Activated CD4-positive, alpha-beta T cell treated with anti-CD3 and anti-CD28 coated beads, Interleukin-2, amount 10 ng/mL, durations not matched to agents 24 days and 14 days (primary cell): ENCODE measurements around the gene SLC39A11. TPM values are rescaled to one million over a fixed set of nuclear protein-coding genes. Genes with fewer than 3 reads are reported as not detected.
"Not testable (repeated sequence)": the region's sequence is repeated elsewhere in the genome, so short reads cannot be mapped to it uniquely, and the experiment has no call there.

ENCODE experiments used
- DNase-seq: peaks from one replicate; pipeline ENCODE4 v3.0.0; 2022
- H3K27ac Mint-ChIP-seq: one replicate; pipeline ENCODE4 v1.8.0; 2022; ENCODE audit warnings: mild to moderate bottlenecking, mixed read lengths
- H3K27me3 Mint-ChIP-seq: one replicate; pipeline ENCODE4 v1.8.0; 2022; ENCODE audit warnings: mixed read lengths
- H3K36me3 Mint-ChIP-seq: one replicate; pipeline ENCODE4 v1.8.0; 2022; ENCODE audit warnings: low read depth, mild to moderate bottlenecking, mixed read lengths
- H3K4me1 Mint-ChIP-seq: one replicate; pipeline ENCODE4 v1.8.0; 2021; ENCODE audit warnings: mixed read lengths
- H3K4me3 Mint-ChIP-seq: one replicate; pipeline ENCODE4 v1.8.0; 2022; ENCODE audit warnings: mild to moderate bottlenecking, moderate library complexity, mixed read lengths
- H3K9me3 Mint-ChIP-seq: one replicate; pipeline ENCODE4 v1.8.0; 2021; ENCODE audit warnings: mixed read lengths
- intact Hi-C: fragments of 100-400 bp; cut with micrococcal nuclease; formaldehyde crosslinking; loops from one replicate; pipeline ENCODE4 v1.15.1; 2023
- total RNA-seq: library from RNA; stranded (reverse); gene quantifications from 2 replicates; pipeline ENCODE4 v1.2.3, GENCODE V29; 2022

Gene SLC39A11
- total RNA-seq, 1 donor from 2014 or later, result 24.6 TPM

GRCh38 chr17:72775919-72776318 is 316.6 kb downstream of the SLC39A11 start:
- Mint-ChIP-seq H3K9me3 (no peaks in the 10 kb centered on the region), H3K27me3 (no peaks in the 10 kb centered on the region), H3K4me1 (no peaks in the 10 kb centered on the region), H3K4me3 (no peak overlapping the region), H3K36me3 (no peaks in the 10 kb centered on the region), H3K27ac (no peak overlapping the region)
- no peak for DNase-seq
- intact Hi-C loops, result no loop called here

- intact Hi-C loops, result no loop called here
These were observed 317.3 kb downstream of the SLC39A11 start for GRCh38 chr17:72775237-72775636.

DNA sequence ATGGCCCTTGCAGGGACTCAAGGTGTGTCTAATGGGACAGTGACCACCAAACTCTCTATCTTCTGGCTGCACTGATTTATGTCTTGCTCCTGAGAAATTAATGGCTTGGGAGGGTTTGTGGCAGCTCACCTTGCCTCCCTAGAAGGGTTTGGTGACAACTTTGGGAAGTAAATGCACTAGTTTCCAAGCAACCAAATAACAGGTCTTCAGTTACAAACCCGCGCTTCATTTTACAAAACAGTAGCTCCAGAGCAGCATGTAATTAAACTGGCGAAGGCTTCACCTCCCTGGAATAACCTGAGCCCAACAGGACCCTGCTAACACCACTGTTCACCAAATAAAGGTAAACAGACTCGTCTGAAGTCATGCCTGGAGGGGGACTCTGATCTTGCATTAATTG is 318.3 kb downstream of the SLC39A11 start:
- H3K4me1 Mint-ChIP-seq, result no peaks in the 10 kb centered on the region

More at GRCh38 chr17:72775237-72775636, 317.3 kb downstream of the SLC39A11 start:
- H3K4me3 Mint-ChIP-seq, result no peak overlapping the region
- H3K9me3 Mint-ChIP-seq, result peaks cover 3% of the 10 kb centered on the region
- no peak for DNase-seq
- H3K27ac Mint-ChIP-seq, result no peak overlapping the region
- no peaks in the 10 kb centered on the region for H3K4me1 Mint-ChIP-seq
- no peaks in the 10 kb centered on the region for H3K36me3 Mint-ChIP-seq
- H3K27me3 Mint-ChIP-seq, result no peaks in the 10 kb centered on the region

GRCh38 chr17:72773225-72773624 is 319.3 kb downstream of the SLC39A11 start:
- H3K4me1 Mint-ChIP-seq, intact Hi-C loops, DNase-seq, H3K4me3 Mint-ChIP-seq, H3K9me3 Mint-ChIP-seq, H3K27me3 Mint-ChIP-seq, H3K36me3 Mint-ChIP-seq, H3K27ac Mint-ChIP-seq: not testable (repeated sequence)

More for the DNA sequence above, 318.3 kb downstream of the SLC39A11 start:
- H3K9me3 Mint-ChIP-seq, result peaks cover 3% of the 10 kb centered on the region
- no peak overlapping the region for H3K4me3 Mint-ChIP-seq
- H3K27ac Mint-ChIP-seq, result no peak overlapping the region
- DNase-seq, result no peak
- intact Hi-C loops, result no loop called here
- no peaks in the 10 kb centered on the region for H3K36me3 Mint-ChIP-seq
- no peaks in the 10 kb centered on the region for H3K27me3 Mint-ChIP-seq

GRCh38 chr17:72772331-72772821 is 320.1 kb downstream of the SLC39A11 start:
- no peak for DNase-seq
- intact Hi-C loops, result no loop called here
- no peaks in the 10 kb centered on the region for H3K27me3 Mint-ChIP-seq

GRCh38 chr17:72771734-72772133 is 320.8 kb downstream of the SLC39A11 start:
- intact Hi-C loops, result no loop called here
- Mint-ChIP-seq H3K27ac (no peak overlapping the region), H3K36me3 (no peaks in the 10 kb centered on the region), H3K4me1 (no peaks in the 10 kb centered on the region), H3K9me3 (peaks cover 3% of the 10 kb centered on the region), H3K4me3 (no peak overlapping the region), H3K27me3 (no peaks in the 10 kb centered on the region)
- no peak for DNase-seq

More at GRCh38 chr17:72772331-72772821, 320.1 kb downstream of the SLC39A11 start:
- Mint-ChIP-seq H3K9me3 (peaks cover 3% of the 10 kb centered on the region), H3K36me3 (no peaks in the 10 kb centered on the region), H3K4me1 (no peaks in the 10 kb centered on the region), H3K4me3 (no peak overlapping the region), H3K27ac (no peak overlapping the region)

GRCh38 chr17:72766761-72767356 is 325.6 kb downstream of the SLC39A11 start:
- Mint-ChIP-seq H3K4me3 (no peak overlapping the region), H3K9me3 (peaks cover 3% of the 10 kb centered on the region), H3K36me3 (no peaks in the 10 kb centered on the region), H3K27ac (no peak overlapping the region), H3K4me1 (no peaks in the 10 kb centered on the region), H3K27me3 (no peaks in the 10 kb centered on the region)
- DNase-seq, result no peak
- intact Hi-C loops, result no loop called here

DNA sequence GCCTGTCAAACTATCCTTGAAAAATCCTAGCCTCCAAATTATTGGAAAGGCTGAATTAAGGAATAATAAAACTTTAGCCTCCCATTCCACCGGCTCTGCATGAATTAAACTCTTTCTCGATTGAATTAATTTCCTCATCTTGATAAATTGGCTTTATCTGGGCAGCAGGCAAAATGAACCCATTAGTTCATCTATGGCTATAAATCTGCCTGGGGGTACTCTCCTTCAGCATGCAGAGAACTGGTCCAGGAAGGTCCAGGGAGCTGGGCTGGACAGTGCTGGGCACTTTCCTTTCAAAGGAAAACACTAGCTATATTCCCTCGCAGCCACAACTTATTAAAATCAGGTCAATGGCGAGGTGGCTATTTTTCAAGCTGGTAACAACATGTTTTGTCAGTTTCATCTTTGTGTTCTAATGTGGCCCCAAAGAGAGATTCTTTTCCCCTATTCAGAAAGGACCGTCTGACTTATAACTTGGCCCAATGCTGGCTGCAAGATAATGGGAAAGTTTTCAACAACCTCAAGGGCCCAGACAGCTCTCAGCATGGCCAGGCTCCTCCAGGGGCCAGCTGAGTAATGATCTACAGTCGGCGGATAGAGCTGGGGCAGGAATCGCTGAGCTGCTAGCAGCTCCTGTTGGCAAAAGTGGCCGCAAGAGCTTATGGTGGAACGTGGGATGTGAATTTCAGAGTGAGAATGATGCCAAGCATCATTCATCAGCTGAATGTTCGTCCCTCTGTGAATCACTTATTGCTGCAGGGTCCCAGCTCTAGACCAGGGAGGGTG is 326.9 kb downstream of the SLC39A11 start:
- Mint-ChIP-seq H3K27ac (no peak overlapping the region), H3K27me3 (no peaks in the 10 kb centered on the region), H3K36me3 (no peaks in the 10 kb centered on the region), H3K9me3 (peaks cover 2% of the 10 kb centered on the region), H3K4me1 (no peaks in the 10 kb centered on the region), H3K4me3 (no peak overlapping the region)
- intact Hi-C loops, result no loop called here
- DNase-seq, result no peak

GRCh38 chr17:72764632-72765041 is 327.9 kb downstream of the SLC39A11 start:
- Mint-ChIP-seq H3K27me3 (no peaks in the 10 kb centered on the region), H3K9me3 (no peaks in the 10 kb centered on the region), H3K27ac (no peak overlapping the region), H3K4me3 (no peak overlapping the region), H3K4me1 (no peaks in the 10 kb centered on the region), H3K36me3 (no peaks in the 10 kb centered on the region)
- intact Hi-C loops, result no loop called here
- DNase-seq, result no peak

DNA sequence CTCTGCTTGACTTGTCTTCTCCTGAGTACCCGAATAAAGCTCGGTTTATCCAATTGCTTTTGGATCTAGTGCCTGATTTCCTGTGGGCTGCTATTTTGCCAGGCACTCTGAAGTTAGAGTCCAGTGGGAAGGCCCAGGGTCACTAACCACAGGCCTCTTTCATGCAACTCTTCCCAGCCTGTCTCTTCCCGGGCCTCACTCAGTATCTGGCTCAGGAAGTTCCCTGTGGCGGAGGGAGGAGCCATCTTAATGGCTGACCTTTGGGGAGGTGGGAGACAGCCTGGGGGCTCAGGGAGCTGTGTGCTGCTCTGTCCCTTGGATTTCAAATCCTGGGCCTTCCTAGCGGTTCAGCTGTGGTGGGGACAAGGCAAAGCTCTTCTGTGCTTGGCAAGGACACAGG is 328.5 kb downstream of the SLC39A11 start:
- no peaks in the 10 kb centered on the region for H3K36me3 Mint-ChIP-seq
- H3K4me1 Mint-ChIP-seq, result no peaks in the 10 kb centered on the region
- intact Hi-C loops, result no loop called here
- H3K4me3 Mint-ChIP-seq, result no peak overlapping the region
- no peaks in the 10 kb centered on the region for H3K9me3 Mint-ChIP-seq
- H3K27ac Mint-ChIP-seq, result no peak overlapping the region
- H3K27me3 Mint-ChIP-seq, result no peaks in the 10 kb centered on the region
- DNase-seq, result no peak

DNA sequence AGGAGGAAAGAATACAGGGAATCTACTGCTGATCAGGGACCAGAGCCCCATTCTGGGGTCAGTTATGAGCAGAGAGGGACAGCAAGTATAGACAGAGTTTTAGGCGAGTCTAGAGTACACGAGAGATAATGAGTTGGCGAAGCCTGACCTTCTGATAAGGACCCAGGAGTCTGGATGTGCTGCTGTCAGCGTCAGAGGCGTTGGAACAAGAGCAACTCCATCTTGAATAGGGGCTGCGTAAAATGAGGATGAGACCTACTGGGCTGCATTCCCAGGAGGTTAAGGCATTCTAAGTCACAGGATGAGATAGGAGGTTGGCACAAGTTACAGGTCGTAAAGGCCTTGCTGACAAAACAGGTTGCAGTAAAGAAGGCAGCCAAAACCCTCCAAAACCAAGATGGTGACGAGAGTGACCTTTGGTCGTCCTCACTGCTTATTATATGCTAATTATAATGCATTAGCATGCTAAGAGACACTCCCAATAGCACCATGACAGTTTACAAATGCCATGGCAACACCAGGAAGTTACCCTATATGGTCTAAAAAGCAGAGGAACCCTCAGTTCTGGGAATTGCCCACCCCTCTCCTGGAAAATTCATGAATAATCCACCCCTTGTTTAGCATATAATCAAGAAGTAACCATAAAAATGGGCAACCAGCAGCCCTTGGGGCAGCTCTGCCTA is 330.5 kb downstream of the SLC39A11 start:
- H3K27ac Mint-ChIP-seq, H3K36me3 Mint-ChIP-seq, H3K27me3 Mint-ChIP-seq, H3K4me3 Mint-ChIP-seq, H3K9me3 Mint-ChIP-seq, H3K4me1 Mint-ChIP-seq, DNase-seq, intact Hi-C loops: not testable (repeated sequence)

GRCh38 chr17:72761431-72761830 is 331.1 kb downstream of the SLC39A11 start:
- no peaks in the 10 kb centered on the region for H3K27me3 Mint-ChIP-seq
- no peaks in the 10 kb centered on the region for H3K36me3 Mint-ChIP-seq
- no peak overlapping the region for H3K4me3 Mint-ChIP-seq
- no peak for DNase-seq
- no peak overlapping the region for H3K27ac Mint-ChIP-seq
- H3K9me3 Mint-ChIP-seq, result peaks cover 2% of the 10 kb centered on the region
- intact Hi-C loops, result no loop called here
- no peaks in the 10 kb centered on the region for H3K4me1 Mint-ChIP-seq

DNA sequence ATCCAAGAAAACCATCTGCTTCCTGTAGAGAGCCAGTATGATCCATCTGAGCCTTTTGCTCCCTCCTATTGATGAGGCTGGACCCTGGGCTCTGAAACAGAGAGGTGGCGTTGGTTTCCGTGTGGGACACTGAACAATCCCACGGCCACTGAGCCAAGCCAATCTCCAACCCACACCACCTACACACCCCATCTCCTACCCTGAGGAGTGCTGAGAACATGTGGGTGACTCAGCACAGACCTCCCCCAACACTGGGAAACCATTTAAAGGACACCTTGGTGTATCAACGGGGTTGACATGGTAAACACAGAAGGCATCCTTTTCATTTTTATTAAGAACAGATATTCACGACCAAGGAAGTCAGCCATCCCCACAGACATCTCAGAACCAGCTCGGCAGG is 332.1 kb downstream of the SLC39A11 start:
- Mint-ChIP-seq H3K27ac (no peak overlapping the region), H3K4me3 (no peak overlapping the region), H3K9me3 (peaks cover 6% of the 10 kb centered on the region), H3K27me3 (no peaks in the 10 kb centered on the region), H3K4me1 (no peaks in the 10 kb centered on the region), H3K36me3 (no peaks in the 10 kb centered on the region)
- intact Hi-C loops, result no loop called here
- DNase-seq, result no peak

- intact Hi-C loops, result no loop called here
- no peaks in the 10 kb centered on the region for H3K4me1 Mint-ChIP-seq
- no peaks in the 10 kb centered on the region for H3K27me3 Mint-ChIP-seq
- H3K9me3 Mint-ChIP-seq, result peaks cover 6% of the 10 kb centered on the region
- no peak overlapping the region for H3K27ac Mint-ChIP-seq
- no peaks in the 10 kb centered on the region for H3K36me3 Mint-ChIP-seq
- no peak for DNase-seq
- H3K4me3 Mint-ChIP-seq, result no peak overlapping the region
These were observed 333.2 kb downstream of the SLC39A11 start for GRCh38 chr17:72759301-72759700.
